Measurements from ENCODE around the gene MMP23B.
"Not testable (repeated sequence)": the region's sequence is repeated elsewhere in the genome, so short reads cannot be mapped to it uniquely, and the experiment has no call there.

The MMP23B gene

GRCh38 chr1:1671365-1672119 lies 39.6 kb downstream of the MMP23B start:
- Mint-ChIP-seq H3K9me3 (no peaks in the 10 kb centered on the region), H3K27me3 (ENCODE audit: low read depth) (peaks cover 3% of the 10 kb centered on the region), H3K4me3 (no peak overlapping the region), H3K36me3 (ENCODE audit: low read depth) (peaks cover 32% of the 10 kb centered on the region), H3K27ac (no peak overlapping the region), H3K4me1 (no peaks in the 10 kb centered on the region)
- TF ChIP-seq CTCF (IDR thresholded peaks at IDR 0.05; ENCODE audit: unreplicated experiment in 3 of 3) = no peak

GRCh38 chr1:1672181-1672965 lies 40.4 kb downstream of the MMP23B start:
- Mint-ChIP-seq H3K4me1 (no peaks in the 10 kb centered on the region), H3K27me3 (ENCODE audit: low read depth) (peaks cover 3% of the 10 kb centered on the region), H3K27ac (no peak overlapping the region), H3K9me3 (no peaks in the 10 kb centered on the region), H3K4me3 (no peak overlapping the region), H3K36me3 (ENCODE audit: low read depth) (peaks cover 30% of the 10 kb centered on the region)
- no peak for TF ChIP-seq CTCF (IDR thresholded peaks at IDR 0.05; ENCODE audit: unreplicated experiment in 3 of 3)

- not testable (repeated sequence) for H3K4me3 Mint-ChIP-seq; H3K4me1 Mint-ChIP-seq; H3K27me3 Mint-ChIP-seq (ENCODE audit: low read depth); H3K27ac Mint-ChIP-seq; H3K9me3 Mint-ChIP-seq
- H3K36me3 Mint-ChIP-seq (ENCODE audit: low read depth) = peaks cover 24% of the 10 kb centered on the region
Observed at GRCh38 chr1:1674806-1675205, 42.8 kb downstream of the MMP23B start.

- not testable (repeated sequence) for H3K27me3 Mint-ChIP-seq (ENCODE audit: low read depth); H3K4me1 Mint-ChIP-seq; H3K4me3 Mint-ChIP-seq; H3K27ac Mint-ChIP-seq; H3K9me3 Mint-ChIP-seq
- H3K36me3 Mint-ChIP-seq (ENCODE audit: low read depth) = peaks cover 20% of the 10 kb centered on the region
Observed at GRCh38 chr1:1675218-1675617, 43.2 kb downstream of the MMP23B start.

- H3K4me3 Mint-ChIP-seq; H3K27ac Mint-ChIP-seq; H3K27me3 Mint-ChIP-seq (ENCODE audit: low read depth); H3K9me3 Mint-ChIP-seq; H3K4me1 Mint-ChIP-seq: not testable (repeated sequence)
- peaks cover 17% of the 10 kb centered on the region for H3K36me3 Mint-ChIP-seq (ENCODE audit: low read depth)
Observed at GRCh38 chr1:1676087-1676486, 44.1 kb downstream of the MMP23B start.

GRCh38 chr1:1677718-1678580 lies 46.0 kb downstream of the MMP23B start:
- TF ChIP-seq CTCF (IDR thresholded peaks at IDR 0.05; ENCODE audit: unreplicated experiment in 3 of 3) = no peak
- H3K27ac Mint-ChIP-seq = peak overlapping the region in 2 of 3 experiments; percentile 22 to 91
- H3K4me3 Mint-ChIP-seq = peak overlapping the region in 1 of 3 experiments; percentile 25
- H3K27me3 Mint-ChIP-seq (ENCODE audit: low read depth) = no peaks in the 10 kb centered on the region
- H3K4me1 Mint-ChIP-seq = no peaks in the 10 kb centered on the region
- peaks cover 13% of the 10 kb centered on the region for H3K36me3 Mint-ChIP-seq (ENCODE audit: low read depth)
- no peaks in the 10 kb centered on the region for H3K9me3 Mint-ChIP-seq

Measured in nephron (organoid).